NCI-H128 (cell line): ENCODE results near the gene ENTPD7.
"Not testable (repeated sequence)": the region's sequence is repeated elsewhere in the genome, so short reads cannot be mapped to it uniquely, and the experiment has no call there.

ENCODE experiments used
- DNase-seq: peaks from one replicate; lab custom pipeline; 2025; ENCODE audit not compliant: unreplicated experiment; lab: John Stamatoyannopoulos, UW

ENTPD7 gene, protein sequence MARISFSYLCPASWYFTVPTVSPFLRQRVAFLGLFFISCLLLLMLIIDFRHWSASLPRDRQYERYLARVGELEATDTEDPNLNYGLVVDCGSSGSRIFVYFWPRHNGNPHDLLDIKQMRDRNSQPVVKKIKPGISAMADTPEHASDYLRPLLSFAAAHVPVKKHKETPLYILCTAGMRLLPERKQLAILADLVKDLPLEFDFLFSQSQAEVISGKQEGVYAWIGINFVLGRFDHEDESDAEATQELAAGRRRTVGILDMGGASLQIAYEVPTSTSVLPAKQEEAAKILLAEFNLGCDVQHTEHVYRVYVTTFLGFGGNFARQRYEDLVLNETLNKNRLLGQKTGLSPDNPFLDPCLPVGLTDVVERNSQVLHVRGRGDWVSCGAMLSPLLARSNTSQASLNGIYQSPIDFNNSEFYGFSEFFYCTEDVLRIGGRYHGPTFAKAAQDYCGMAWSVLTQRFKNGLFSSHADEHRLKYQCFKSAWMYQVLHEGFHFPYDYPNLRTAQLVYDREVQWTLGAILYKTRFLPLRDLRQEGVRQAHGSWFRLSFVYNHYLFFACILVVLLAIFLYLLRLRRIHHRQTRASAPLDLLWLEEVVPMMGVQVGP

DNA sequence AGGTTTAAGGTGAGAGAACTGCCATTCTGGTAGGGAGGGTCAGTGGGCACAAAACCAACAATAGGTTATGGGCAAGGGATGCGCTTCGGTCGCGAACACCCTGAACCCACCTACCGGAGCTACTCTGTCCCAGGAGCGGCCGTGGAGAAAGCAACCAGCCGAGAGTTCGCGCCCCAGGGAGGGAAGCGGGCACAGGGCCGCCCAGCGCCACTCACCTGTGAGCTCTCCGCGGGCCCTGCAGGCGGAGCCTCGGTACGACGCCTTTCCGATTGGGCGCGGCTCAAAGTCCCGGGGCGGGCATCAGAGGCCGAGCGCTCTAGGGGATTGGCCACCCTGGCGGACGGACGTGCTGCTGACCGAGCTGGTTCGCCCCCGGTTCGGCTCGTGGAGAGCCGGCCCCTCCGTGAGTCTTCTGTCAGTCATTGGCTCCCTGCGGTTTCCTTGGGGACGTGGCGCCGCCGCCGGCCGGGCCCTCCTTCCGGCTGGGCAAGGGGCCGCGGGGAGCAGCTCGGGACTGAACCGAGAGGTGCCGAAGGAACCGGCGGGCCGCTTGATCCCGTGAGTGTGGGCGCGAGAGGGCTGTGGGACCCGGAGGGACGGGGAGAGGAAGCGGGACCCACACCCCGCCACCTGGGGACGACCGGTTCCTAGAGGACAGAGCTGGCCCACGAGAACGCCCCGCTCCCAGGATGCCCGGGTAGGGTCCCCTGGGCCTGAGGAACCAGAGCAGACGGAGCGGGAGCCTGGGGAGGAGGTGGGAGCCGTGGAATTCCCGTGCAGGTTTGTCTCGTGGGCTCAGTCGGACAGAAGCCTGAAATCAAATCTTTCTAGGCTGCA lies at the start of gene ENTPD7:
Gene ENTPD7, plus strand, starts transcription at position 479 of the 837 bp plus-strand sequence. CDS start 448 bp downstream, outside the sequence.
- peak; percentile 87 for DNase-seq

DNA sequence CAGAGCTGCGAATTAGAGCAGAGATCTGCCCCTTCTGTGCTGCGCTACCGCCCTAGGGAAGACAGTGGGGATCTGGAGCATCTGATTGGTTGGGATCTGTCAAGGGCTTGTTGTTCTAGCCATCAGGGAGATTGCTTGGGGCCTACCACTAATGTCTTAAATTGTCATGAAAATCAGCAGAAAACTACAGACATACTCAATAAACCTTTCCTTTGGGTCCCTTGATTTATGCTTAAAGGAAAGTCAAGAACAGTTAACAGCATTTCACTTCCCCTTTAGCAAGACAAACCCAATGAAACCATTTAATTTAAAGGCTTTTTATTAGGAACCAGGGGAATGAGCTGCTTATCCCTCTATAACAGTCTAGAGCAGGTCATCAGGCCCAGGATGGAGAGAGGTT lies 49.1 kb upstream of the ENTPD7 start:
- no peak for DNase-seq

DNA sequence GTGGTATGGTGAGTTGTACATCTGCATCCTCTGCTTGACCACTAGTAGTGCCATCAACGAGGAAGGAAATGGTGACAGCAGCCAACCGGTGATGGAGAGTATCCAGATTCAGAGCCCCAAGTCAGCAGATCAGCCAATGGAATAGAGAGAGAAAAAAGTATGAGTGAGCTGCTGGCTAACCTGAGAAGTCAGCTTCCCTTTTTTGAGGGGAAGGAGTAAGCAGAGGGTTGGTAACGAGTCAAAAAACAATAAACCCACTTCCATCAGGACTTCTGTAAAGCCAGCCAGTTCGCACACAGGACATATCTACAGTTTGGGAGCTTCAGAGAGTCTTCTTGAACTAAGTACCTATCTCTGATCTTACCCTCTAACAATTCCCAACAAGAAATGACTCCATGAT lies 48.0 kb upstream of the ENTPD7 start:
- no peak for DNase-seq

DNA sequence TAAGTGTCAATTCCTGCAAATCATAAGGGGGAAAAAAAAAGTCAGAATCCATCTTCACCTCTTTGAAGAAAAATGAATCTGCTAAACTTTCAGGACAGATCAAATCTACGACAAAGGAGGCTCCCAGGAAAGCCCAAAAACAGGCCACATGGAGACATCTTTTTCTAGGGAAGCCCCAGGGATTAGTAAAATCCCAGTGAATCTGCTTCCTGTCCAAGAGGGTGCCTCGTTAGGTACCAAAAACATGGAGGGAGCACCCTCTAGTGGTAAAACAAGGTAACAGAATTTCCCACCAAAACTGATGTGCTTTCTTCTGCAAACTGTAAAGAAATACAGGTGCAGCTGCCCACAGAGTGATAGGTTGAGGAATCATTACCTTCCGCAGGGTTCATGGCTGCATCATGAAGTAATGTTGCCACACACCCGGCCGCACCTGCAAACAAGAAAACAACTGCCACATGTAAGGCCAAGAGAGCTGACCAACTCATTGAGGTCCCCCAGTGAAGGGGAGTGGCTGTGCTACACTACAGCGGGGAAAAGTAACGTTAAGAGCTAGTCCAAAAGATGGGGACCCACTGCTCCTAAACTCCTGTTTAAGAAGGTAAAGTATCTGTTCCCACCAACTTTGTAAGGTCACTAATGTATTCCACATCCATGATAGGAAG lies 47.0 kb upstream of the ENTPD7 start:
- peak; percentile 15 for DNase-seq

DNA sequence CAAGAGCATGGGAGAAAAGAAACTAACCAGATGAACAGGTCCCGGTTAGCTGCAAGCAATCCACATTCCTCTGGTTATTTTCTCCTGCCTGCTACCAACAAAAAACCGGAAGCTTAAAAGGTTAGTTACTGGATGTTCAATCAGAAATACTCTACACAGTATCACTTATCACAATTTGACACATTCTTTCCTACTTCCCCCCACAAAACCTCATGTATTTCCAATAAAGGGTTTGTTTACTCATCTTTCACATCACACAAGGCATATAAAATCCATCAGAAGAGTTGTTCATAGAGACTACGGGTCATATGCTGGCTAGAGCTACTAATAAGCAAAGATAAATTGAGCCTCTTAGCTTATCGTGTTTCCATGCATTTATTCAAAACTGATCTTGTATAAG lies 43.9 kb upstream of the ENTPD7 start:
- no peak for DNase-seq

DNA sequence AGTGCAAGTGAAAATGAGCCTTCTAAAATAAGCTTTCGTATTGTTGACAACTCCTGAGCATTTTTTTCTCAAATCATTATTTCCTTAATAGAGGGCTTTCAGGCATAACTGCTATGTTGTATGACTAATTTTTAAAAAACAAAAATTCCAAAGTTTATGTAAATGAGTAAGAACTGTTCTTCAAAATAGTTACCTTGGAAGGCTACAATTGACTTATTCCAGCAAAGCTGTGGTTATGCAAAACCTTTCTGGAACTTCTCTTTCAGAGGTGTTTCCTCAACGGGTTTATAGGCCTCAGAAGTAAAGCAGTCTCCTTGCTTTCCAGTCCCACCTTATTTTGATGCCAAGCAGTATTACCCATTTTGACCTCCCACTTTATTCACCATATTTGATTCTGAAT lies 41.6 kb upstream of the ENTPD7 start:
- no peak for DNase-seq

DNA sequence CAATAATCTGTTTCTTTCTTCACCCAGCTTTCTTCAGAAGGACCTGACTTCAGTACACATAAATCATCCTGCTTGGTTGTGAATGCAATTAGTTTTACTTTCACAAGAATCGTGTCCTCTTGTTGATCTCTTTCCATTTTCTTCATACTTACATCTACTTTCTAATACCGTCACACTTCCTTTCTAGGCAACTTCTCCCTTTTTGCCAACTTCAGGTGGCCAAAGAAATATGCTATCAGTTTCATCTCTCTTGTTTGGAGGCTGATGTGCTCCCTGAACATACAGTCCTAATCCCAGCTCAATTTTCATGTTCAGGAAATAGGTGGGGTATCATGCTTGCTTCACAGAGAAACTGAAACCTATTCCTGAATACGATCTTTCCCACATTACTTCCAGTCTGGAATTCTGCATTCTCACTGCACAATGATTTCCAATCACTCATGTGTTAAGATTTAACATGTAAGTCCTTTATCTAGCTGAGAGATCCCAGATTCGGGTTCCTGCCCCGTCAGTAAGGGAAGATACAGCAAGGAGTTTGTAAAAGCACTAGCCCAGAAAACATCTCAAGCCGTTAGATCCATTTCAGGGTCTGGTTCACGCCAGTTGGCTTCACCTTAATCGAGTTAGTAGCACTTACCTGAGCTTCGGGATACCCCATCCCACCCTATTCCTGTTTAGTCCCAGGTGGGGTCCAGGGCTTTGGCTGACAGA lies 40.1 kb upstream of the ENTPD7 start:
- DNase-seq: no peak

DNA sequence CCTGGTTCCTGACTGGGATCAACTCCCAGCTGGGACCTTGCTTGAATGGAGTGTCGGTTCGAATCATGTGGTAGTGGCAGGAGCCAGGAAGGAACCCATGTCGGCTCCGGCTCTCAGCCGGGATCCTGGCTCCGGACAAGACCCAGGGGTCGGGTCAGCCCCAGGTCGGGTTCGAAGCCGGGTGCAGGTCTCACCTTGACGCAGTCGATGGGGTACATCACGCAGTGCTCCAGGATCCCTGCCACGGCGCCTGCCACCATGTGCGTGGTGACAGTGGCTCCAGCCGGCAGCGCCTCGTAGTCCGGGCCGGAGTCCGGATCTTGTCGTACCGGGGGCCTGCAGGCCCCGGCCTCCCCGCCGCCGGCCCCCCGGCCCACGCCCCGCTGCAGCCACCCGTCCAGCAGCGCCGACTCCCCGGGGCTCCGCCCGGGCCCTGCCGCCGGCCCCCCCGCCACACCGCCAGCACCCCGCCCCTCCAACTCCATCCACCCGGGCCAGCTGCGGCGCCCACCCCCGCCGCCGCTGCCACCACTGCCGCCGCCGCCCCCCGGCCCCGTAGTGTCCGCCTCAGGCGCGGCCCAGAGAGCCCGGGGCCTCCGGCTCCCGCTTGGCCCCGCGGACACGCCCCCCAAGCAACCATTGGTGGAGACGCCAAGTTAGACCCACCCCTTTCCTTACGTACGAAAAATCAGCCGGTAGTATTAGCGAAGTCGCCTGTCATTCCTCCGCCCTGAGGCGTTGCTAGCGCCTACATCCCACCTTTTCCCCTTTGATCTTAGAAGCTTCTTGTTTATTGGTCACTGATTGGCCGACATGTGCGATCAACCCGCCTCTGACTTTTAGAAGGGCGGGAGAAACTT lies 39.2 kb upstream of the ENTPD7 start, which contains the start of gene SLC25A28:
Gene SLC25A28, minus strand, starts transcription at position 589 of the 860 bp plus-strand sequence. Its CDS starts 104 bp downstream, at position 485.
- DNase-seq: peak; percentile 91

DNA sequence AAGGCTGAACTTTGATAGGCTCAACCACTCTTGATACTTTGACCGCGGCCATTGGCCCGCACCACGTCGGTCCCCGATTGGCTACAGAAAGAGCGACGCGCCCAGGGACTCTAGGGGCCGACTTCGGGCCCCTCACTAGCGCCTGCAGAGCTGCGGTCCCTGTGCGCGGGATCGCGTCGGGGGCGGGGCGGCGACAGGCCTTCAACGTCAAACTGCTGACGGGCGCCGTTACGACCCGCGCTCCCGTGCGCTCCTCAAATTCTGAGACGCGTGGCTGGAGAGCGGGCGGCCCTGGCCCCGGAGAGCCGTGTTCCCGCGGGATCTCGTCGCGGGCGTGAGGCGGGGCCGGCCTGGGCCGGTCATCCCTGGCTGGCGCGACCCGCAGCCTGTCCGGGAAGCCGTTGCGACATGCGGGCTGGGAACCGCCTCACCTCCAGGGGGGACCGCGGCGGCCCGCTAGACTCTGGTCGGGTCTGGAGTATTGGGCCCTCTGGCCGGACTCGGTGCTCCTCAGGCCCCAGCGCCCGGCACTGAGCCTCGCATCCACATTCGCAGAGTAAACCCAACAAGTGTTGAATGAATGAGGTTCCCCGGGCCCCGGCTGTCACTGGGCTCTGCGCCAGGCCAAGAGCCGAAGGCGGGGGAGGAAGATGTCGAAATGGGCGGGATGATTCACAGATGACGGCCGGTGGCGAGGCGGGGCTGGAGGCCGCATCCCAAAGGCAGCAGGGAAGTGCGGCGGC lies 38.4 kb upstream of the ENTPD7 start:
- peak; percentile 36 for DNase-seq

DNA sequence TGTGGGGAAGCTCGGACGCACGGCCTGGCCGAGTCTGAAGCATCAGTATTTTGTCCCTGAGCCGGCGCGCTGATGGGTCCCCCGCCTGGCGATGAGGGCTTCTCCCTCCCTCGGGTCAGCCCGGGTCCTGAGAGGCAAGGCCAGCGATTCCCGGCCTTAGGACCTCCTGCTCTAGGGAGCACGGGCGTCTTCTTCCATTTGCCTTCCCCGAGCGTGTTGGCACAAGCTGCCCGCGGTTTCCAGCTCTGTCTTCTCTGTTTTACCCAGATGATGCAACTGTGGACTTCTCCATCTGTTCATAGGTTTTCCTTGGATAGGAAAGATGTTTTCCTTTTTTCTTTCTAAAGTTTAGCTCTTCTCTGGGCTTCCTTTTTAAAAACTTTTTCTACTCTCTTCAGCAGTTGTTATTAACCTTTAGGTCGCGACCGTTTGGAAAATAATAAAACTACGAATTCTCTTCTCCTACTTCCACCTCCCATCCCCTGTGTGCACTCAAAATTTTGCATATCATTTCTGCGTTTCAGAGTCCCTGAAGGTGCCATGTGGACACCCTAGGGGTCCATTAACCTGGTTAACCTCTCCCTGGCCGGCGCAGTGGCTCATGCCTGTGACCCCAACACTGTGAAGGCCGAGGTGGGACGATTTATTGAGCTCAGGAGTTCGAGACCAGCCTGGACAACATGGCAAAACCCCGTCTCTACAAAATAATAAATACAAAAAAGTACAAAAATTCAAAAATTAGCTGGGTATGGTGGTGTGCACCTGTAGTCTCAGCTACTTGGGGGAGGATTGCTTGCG lies 37.7 kb upstream of the ENTPD7 start:
- no peak for DNase-seq

DNA sequence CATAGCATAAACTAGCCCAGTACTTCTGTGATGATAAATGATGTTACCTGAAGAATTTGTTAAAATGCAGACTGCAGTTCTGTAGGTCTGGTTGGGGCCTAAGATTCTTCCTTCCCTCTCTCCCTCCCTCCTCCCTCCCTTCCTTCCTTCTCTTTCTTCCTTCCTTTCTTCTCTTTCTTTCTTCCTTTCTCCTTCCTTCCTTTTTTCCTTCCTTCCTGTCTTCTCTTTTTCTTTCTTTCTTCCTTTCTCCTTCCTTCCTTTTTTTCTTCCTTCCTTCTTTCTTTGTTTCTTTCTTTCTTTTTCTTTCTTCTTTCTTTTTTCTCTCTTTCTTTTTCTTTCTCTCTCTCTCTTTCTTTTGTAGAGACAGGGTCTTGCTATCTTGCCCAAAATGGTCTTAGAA lies 35.4 kb upstream of the ENTPD7 start:
- DNase-seq: no peak

DNA sequence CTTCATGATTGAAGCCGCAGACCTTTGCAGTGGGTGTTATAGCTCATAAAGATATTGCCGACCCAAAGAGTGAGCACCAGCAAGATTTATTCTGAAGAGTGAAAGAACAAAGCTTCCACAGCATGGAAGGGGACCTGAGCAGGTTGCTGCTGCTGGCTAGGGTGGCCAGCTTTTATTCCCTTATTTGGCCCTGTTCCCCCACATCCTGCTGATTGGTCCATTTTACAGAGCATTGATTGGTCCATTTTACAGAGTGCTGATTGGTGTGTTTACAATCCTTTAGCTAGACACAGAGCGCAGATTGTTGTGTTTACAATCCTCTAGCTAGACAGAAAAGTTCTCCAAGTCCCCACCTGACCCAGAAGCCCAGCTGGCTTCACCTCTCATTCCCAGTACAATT lies 34.2 kb upstream of the ENTPD7 start:
- DNase-seq: not testable (repeated sequence)

DNA sequence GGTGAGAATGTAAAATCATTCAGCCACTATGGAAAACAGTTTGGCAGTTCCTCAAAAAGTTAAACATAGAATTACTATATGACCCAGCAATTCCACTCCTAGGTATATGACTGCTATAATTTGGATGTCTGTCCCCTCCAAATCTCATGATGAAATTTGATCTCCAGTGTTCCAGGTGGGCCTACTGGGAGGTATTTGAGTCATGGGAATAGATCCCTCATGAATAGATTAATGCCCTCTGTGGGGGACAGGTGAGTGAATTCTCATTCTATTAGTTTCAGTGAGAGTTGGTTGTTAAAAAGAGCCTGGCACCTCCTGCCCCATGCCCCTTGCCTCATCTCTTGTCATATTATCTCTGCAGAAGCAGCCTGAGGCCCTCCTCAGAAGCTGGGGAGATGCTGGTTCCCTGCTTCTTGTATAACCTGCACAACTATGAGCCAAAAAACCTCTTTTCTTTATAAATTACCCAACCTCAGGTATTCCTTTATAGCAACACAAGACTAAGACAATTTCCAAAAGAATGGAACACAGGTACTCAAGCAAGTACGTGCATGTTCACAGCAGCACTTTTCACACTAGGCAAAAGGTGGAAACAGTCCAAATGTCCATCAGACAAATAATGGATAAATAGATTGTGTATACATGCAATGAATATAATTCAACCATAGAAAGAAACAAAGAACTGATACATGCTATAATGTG lies 30.2 kb upstream of the ENTPD7 start:
- DNase-seq: no peak

DNA sequence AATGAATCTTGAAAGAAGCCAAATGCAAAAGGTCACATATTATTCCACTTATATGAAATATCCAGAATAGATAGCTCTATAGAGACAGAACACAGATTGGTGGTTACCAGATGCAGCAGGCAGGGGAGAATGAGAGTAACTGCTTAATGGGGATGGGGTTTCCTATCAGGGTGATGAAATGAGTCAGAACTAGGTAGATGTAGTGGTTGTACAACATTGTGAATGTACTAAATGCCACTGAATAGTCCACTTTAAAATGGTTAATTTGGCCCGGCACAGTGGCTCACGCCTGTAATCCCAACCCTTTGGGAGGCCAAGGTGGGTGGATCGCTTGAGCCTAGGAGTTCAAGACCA lies 29.7 kb upstream of the ENTPD7 start:
- DNase-seq: no peak

DNA sequence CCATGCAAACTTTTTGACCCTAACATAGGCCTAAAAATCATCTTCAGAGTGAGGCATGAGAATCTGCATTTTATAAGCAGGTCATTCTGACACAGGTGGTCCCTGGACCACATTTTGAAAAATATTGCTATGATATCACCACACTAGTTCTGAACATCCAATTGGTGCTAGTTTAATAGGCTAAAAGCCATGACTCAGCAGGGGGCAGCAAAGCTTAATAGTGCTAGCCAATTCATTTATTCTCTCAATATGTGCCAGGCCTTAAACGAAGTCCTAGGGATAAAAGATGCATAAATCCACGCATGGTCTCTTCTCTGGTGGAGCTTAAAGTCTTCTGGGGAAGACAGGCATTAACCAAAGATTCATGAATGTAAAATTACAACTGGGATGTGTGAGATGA lies 28.9 kb upstream of the ENTPD7 start:
- DNase-seq: no peak

DNA sequence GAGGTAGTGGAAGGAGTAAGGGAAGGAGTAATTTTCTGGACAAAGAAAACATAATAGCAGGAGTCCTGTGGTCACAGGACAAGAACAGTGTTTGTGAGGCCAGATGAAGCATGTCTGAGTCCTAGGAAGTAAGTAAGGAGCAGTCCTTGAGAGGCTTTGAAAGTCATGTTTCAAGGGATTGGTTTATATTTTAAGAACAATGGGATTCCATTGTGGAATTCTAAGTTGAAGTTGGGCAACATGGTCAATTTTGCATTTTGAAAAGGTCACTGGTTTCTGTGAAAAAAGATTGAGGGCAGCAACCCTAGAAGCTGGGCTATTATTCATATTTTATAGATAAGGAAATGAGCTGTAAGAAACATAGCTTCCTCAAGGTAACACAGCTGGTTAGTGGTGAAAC lies 28.3 kb upstream of the ENTPD7 start:
- DNase-seq: no peak

DNA sequence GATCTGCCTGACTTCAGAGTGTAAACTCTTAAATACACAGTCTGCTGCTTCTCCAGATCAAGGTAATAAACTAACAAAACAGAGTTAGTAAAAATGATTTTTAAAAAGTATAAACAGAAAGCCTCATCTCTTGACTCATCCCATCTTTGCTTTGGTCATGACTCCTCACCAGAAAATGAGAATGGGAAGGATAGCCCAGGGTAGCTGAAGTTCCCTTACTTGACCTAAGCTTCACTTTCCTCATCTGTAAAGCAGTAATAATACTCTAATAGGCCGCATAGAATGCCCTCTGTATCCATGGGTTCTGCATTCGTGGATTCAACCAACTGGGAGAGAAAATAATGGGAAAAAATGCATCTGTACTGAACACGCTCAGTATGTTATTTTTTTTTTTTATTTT lies 27.8 kb upstream of the ENTPD7 start:
- no peak for DNase-seq

DNA sequence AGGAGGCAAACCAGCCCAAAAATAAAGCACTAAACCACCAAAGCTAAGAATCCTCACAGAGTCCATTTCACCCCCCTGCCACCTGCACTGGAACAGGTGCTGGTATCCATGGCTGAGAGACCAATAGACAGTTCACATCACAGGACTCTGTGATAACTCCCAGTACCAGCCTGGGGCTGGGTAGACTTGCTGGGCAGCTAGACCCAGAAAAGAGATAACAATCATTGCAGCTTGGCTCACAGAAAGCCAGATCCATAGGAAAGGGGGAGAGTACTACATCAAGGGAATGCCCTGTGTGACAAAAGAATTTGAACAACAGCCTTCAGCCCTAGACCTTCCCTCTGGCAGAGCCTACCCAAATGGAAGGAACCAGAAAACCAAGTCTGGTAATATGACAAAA lies 25.5 kb upstream of the ENTPD7 start:
- no peak for DNase-seq
